H1 (cell line): ENCODE results near the gene CYP27B1. TPM values are rescaled to one million over a fixed set of nuclear protein-coding genes. Genes with fewer than 3 reads are reported as not detected.

Experiments used
- CHD1 ChIP-seq: IDR thresholded peaks from 2 replicates; pipeline ENCODE4 v1.6.1; 2012; ENCODE audit warnings: low read depth, low read length, improper control_type of control experiment
- KDM4A ChIP-seq: IDR thresholded peaks from one replicate; pipeline ENCODE4 v1.7.1; 2012; ENCODE audit warnings: low read depth, mild to moderate bottlenecking, moderate library complexity, low read length, inconsistent platforms; ENCODE audit not compliant: severe bottlenecking
- PHF8 ChIP-seq: fragments of 200-600 bp; sonication (generic); conservative IDR thresholded peaks from 2 replicates; pipeline ENCODE4 v1.7.1; 2012; ENCODE audit warnings: low read depth, mild to moderate bottlenecking, inconsistent platforms, low read length, moderate library complexity
- POLR2AphosphoS5 ChIP-seq: IDR thresholded peaks from 2 replicates; pipeline ENCODE4 v1.6.1; 2011; ENCODE audit warnings: low read depth, low read length
- RBBP5 ChIP-seq: IDR thresholded peaks from 2 replicates; pipeline ENCODE4 v1.7.1; 2012; ENCODE audit warnings: low read depth, mild to moderate bottlenecking, inconsistent platforms, low read length, moderate library complexity, borderline replicate concordance
- SIX5 ChIP-seq: IDR thresholded peaks from 2 replicates; pipeline ENCODE4 v1.6.1; 2011; ENCODE audit warnings: mild to moderate bottlenecking, low read depth, low read length
- polyA plus RNA-seq, 7 experiments: library from polyadenylated mRNA; depleted of rRNA in 3 of 7; stranded (reverse) in 5 of 7; unstranded in 2 of 7; fragments of >200 nt in 5 of 7; fragments of 200-250 nt in 2 of 7; gene quantifications; 1 replicate in 5 of 7; 2 replicates in 1 of 7; 4 replicates in 1 of 7; pipeline versions ENCODE4 v1.2.1 to v1.2.3, GENCODE V29; 2011 to 2013; ENCODE audit warnings: missing spikeins in 2 of 7, mixed read lengths in 2 of 7
- total RNA-seq: library from RNA; stranded (reverse); fragmentation: NEBNext Ultra II Directional; extraction: Animal tissue kit (Norgen Biotek cat#: 25700); gene quantifications from 2 replicates; pipeline ENCODE4 v1.2.1, GENCODE V29; 2021
- TF ChIP-seq, protein P1 (sequence below): fragments of 300-600 bp; sonication (generic); IDR thresholded peaks from 2 replicates; pipeline ENCODE4 v1.7.1; 2012; ENCODE audit warnings: low read length, moderate library complexity, mild to moderate bottlenecking, inconsistent platforms; ENCODE audit not compliant: insufficient replicate concordance
- TF ChIP-seq, protein P2 (sequence below): IDR thresholded peaks from 2 replicates; pipeline ENCODE4 v1.6.1; 2011; ENCODE audit warnings: low read length, improper control_type of control experiment

The CYP27B1 gene
- total and polyA plus RNA-seq, 2 of the 8 experiments (the other 6 are each of a cell fraction or from before 2014, with no cell fraction given): 2.9 to 3.3 TPM

DNA sequence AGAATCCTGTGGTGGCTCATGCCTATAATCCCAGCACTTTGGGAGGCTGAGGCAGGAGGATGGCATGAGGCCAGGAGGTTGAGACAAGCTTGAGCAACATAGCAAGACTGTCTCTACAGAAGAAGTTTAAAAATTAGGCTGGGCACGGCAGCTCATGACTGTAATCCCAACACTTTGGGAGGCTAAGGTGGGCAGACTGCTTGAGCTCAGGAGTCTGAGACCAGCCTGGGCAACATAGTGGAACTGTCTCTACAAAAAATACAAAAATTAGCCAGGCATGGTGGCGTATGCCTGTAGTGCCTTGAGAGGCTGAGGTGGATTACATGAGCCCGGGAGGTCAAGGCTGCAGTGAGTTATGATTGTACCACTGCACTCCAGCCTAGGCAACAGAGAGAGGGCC lies 998 bp upstream of the CYP27B1 start (continued):
- TF ChIP-seq, protein P1, sequence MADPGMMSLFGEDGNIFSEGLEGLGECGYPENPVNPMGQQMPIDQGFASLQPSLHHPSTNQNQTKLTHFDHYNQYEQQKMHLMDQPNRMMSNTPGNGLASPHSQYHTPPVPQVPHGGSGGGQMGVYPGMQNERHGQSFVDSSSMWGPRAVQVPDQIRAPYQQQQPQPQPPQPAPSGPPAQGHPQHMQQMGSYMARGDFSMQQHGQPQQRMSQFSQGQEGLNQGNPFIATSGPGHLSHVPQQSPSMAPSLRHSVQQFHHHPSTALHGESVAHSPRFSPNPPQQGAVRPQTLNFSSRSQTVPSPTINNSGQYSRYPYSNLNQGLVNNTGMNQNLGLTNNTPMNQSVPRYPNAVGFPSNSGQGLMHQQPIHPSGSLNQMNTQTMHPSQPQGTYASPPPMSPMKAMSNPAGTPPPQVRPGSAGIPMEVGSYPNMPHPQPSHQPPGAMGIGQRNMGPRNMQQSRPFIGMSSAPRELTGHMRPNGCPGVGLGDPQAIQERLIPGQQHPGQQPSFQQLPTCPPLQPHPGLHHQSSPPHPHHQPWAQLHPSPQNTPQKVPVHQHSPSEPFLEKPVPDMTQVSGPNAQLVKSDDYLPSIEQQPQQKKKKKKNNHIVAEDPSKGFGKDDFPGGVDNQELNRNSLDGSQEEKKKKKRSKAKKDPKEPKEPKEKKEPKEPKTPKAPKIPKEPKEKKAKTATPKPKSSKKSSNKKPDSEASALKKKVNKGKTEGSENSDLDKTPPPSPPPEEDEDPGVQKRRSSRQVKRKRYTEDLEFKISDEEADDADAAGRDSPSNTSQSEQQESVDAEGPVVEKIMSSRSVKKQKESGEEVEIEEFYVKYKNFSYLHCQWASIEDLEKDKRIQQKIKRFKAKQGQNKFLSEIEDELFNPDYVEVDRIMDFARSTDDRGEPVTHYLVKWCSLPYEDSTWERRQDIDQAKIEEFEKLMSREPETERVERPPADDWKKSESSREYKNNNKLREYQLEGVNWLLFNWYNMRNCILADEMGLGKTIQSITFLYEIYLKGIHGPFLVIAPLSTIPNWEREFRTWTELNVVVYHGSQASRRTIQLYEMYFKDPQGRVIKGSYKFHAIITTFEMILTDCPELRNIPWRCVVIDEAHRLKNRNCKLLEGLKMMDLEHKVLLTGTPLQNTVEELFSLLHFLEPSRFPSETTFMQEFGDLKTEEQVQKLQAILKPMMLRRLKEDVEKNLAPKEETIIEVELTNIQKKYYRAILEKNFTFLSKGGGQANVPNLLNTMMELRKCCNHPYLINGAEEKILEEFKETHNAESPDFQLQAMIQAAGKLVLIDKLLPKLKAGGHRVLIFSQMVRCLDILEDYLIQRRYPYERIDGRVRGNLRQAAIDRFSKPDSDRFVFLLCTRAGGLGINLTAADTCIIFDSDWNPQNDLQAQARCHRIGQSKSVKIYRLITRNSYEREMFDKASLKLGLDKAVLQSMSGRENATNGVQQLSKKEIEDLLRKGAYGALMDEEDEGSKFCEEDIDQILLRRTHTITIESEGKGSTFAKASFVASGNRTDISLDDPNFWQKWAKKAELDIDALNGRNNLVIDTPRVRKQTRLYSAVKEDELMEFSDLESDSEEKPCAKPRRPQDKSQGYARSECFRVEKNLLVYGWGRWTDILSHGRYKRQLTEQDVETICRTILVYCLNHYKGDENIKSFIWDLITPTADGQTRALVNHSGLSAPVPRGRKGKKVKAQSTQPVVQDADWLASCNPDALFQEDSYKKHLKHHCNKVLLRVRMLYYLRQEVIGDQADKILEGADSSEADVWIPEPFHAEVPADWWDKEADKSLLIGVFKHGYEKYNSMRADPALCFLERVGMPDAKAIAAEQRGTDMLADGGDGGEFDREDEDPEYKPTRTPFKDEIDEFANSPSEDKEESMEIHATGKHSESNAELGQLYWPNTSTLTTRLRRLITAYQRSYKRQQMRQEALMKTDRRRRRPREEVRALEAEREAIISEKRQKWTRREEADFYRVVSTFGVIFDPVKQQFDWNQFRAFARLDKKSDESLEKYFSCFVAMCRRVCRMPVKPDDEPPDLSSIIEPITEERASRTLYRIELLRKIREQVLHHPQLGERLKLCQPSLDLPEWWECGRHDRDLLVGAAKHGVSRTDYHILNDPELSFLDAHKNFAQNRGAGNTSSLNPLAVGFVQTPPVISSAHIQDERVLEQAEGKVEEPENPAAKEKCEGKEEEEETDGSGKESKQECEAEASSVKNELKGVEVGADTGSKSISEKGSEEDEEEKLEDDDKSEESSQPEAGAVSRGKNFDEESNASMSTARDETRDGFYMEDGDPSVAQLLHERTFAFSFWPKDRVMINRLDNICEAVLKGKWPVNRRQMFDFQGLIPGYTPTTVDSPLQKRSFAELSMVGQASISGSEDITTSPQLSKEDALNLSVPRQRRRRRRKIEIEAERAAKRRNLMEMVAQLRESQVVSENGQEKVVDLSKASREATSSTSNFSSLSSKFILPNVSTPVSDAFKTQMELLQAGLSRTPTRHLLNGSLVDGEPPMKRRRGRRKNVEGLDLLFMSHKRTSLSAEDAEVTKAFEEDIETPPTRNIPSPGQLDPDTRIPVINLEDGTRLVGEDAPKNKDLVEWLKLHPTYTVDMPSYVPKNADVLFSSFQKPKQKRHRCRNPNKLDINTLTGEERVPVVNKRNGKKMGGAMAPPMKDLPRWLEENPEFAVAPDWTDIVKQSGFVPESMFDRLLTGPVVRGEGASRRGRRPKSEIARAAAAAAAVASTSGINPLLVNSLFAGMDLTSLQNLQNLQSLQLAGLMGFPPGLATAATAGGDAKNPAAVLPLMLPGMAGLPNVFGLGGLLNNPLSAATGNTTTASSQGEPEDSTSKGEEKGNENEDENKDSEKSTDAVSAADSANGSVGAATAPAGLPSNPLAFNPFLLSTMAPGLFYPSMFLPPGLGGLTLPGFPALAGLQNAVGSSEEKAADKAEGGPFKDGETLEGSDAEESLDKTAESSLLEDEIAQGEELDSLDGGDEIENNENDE: no peak
- TF ChIP-seq PHF8: no peak
- no peak for TF ChIP-seq POLR2AphosphoS5
- TF ChIP-seq, protein P2, sequence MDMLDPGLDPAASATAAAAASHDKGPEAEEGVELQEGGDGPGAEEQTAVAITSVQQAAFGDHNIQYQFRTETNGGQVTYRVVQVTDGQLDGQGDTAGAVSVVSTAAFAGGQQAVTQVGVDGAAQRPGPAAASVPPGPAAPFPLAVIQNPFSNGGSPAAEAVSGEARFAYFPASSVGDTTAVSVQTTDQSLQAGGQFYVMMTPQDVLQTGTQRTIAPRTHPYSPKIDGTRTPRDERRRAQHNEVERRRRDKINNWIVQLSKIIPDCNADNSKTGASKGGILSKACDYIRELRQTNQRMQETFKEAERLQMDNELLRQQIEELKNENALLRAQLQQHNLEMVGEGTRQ: no peak
- no peak for TF ChIP-seq KDM4A
- TF ChIP-seq RBBP5: no peak
- no peak for TF ChIP-seq SIX5
- TF ChIP-seq CHD1: no peak
